ENCODE measurements around the gene ADORA3.

- no peak for TF ChIP-seq CTCF (IDR thresholded peaks at IDR 0.05; ENCODE audit: low read depth, low read length)
- TF ChIP-seq POLR2A (IDR thresholded peaks at IDR 0.05; ENCODE audit: extremely low read depth, insufficient read length): no peak
These were observed 3.1 kb upstream of the ADORA3 start for GRCh38 chr1:111506561-111506960.

All from NB4 (cell line).